A673 (cell line): ENCODE measurements around the gene SEMA6B. TPM values are rescaled to one million over a fixed set of nuclear protein-coding genes. Genes with fewer than 3 reads are reported as not detected.

ENCODE experiments used
- BruUV-seq: library from RNA; stranded (reverse); fragments of 400-500 nt; replicated peaks from 2 replicates; lab custom pipeline; 2021; lab: Mats Ljungman, UMichigan
- CTCF ChIA-PET: fragments of 300-600 bp; sonication (Branson Sonifier 250); formaldehyde crosslinking; loops from one replicate; lab custom pipeline; 2022; ENCODE audit warnings: antibody characterized with exemption; lab: Charles Lee
- POLR2A ChIA-PET: fragments of 300-600 bp; sonication (Branson Sonifier 250); formaldehyde crosslinking; loops from one replicate; lab custom pipeline; 2022; ENCODE audit warnings: antibody characterized with exemption; ENCODE audit not compliant: low non-redundant PET; lab: Charles Lee
- DNase-seq: peaks from one replicate; pipeline ENCODE4 v3.0.0-alpha.2; 2015; ENCODE audit warnings: low spot score
- H3K27ac ChIP-seq: fragments of 200-600 bp; sonication (generic); 2 replicates; pipeline ENCODE4 v1.5.1; 2016; ENCODE audit warnings: mixed run types, low read depth, mild to moderate bottlenecking, mixed read lengths, antibody characterized with exemption, low read length; ENCODE audit not compliant: poor library complexity, severe bottlenecking
- H3K27me3 ChIP-seq: fragments of 200-600 bp; sonication (generic); replicated peaks from 2 replicates; pipeline ENCODE4 v1.6.1; 2017; ENCODE audit warnings: mixed run types, low read depth, mild to moderate bottlenecking, mixed read lengths, antibody characterized with exemption, low read length; ENCODE audit not compliant: insufficient read depth, poor library complexity
- H3K36me3 ChIP-seq: fragments of 200-600 bp; sonication (generic); 2 replicates; pipeline ENCODE4 v1.6.1; 2016; ENCODE audit warnings: mixed run types, mild to moderate bottlenecking, mixed read lengths, antibody characterized with exemption, low read length; ENCODE audit not compliant: insufficient read depth, poor library complexity, severe bottlenecking
- H3K4me1 ChIP-seq: fragments of 200-600 bp; sonication (generic); 2 replicates; pipeline ENCODE4 v1.6.1; 2017; ENCODE audit warnings: mixed run types, mild to moderate bottlenecking, mixed read lengths, antibody characterized with exemption, low read length; ENCODE audit not compliant: insufficient read depth, poor library complexity, severe bottlenecking
- H3K4me3 ChIP-seq: fragments of 200-600 bp; sonication (generic); 2 replicates; pipeline ENCODE4 v1.5.1; 2016; ENCODE audit warnings: low read depth, mixed run types, mild to moderate bottlenecking, mixed read lengths, low read length; ENCODE audit not compliant: poor library complexity, severe bottlenecking
- H3K9me3 ChIP-seq: fragments of 200-600 bp; sonication (generic); 2 replicates; pipeline ENCODE4 v1.6.1; 2016; ENCODE audit warnings: mixed run types, low read depth, mild to moderate bottlenecking, mixed read lengths, antibody characterized with exemption, low read length; ENCODE audit not compliant: poor library complexity, severe bottlenecking
- EZH2 ChIP-seq: fragments of 200-600 bp; sonication (generic); IDR thresholded peaks from 2 replicates; pipeline ENCODE4 v1.6.1; 2017; ENCODE audit warnings: borderline replicate concordance, low read depth, mild to moderate bottlenecking, mixed read lengths, antibody characterized with exemption, low read length; ENCODE audit not compliant: poor library complexity, severe bottlenecking
- intact Hi-C: fragments of 100-400 bp; cut with micrococcal nuclease; formaldehyde crosslinking; loops from one replicate; pipeline ENCODE4 v1.10.0; 2022; ENCODE audit not compliant: unreplicated experiment
- total RNA-seq: library from RNA; stranded (reverse); gene quantifications from 2 replicates; pipeline ENCODE4 v1.2.3, GENCODE V29; 2021
- TF ChIP-seq, protein P1 (sequence below): fragments of 300-800, 200-600 bp; sonication (generic); conservative IDR thresholded peaks from 2 replicates; pipeline ENCODE4 v1.5.1; 2017; ENCODE audit warnings: low read depth, mild to moderate bottlenecking, antibody characterized with exemption, low read length, moderate library complexity, mixed read lengths

The SEMA6B gene
- total RNA-seq, 1 experiment from 2014 or later, result 9.2 TPM

DNA sequence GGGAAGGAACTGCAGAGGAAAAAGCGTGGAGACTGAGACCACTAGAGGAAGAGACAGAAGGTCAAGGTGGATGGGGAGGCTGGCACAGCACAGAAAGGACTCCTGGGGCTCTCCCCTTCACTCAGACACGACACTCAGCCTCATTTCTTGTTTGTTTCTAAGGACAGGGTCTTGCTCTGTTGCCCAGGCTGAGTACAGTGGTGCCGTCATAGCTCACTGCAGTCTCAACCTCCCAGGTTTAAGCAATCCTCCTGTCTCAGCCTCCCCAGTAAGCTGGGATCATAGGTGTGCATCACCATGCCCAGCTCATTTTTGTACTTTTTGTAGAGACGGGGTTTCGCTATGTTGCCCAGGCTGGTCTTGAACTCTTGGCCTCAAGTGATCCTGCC is 11.4 kb upstream of the SEMA6B start:
- Histone ChIP-seq H3K4me3 (no peak overlapping the region), H3K9me3 (no peaks in the 10 kb centered on the region), H3K4me1 (peaks cover 18% of the 10 kb centered on the region), H3K27ac (no peak overlapping the region), H3K36me3 (no peaks in the 10 kb centered on the region), H3K27me3 (no peaks in the 10 kb centered on the region)
- ChIA-PET CTCF (no interaction called here), POLR2A (no interaction called here)
- TF ChIP-seq EZH2, result no peak
- TF ChIP-seq, protein P1, sequence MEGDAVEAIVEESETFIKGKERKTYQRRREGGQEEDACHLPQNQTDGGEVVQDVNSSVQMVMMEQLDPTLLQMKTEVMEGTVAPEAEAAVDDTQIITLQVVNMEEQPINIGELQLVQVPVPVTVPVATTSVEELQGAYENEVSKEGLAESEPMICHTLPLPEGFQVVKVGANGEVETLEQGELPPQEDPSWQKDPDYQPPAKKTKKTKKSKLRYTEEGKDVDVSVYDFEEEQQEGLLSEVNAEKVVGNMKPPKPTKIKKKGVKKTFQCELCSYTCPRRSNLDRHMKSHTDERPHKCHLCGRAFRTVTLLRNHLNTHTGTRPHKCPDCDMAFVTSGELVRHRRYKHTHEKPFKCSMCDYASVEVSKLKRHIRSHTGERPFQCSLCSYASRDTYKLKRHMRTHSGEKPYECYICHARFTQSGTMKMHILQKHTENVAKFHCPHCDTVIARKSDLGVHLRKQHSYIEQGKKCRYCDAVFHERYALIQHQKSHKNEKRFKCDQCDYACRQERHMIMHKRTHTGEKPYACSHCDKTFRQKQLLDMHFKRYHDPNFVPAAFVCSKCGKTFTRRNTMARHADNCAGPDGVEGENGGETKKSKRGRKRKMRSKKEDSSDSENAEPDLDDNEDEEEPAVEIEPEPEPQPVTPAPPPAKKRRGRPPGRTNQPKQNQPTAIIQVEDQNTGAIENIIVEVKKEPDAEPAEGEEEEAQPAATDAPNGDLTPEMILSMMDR, result no peak
- DNase-seq, result no peak
- intact Hi-C loops, result loop anchor here (10.0 kb wide), 1 partner anchor 224 kb away; the partner anchor contains the start of gene FEM1A
- BruUV-seq, result no TSS peak

DNA sequence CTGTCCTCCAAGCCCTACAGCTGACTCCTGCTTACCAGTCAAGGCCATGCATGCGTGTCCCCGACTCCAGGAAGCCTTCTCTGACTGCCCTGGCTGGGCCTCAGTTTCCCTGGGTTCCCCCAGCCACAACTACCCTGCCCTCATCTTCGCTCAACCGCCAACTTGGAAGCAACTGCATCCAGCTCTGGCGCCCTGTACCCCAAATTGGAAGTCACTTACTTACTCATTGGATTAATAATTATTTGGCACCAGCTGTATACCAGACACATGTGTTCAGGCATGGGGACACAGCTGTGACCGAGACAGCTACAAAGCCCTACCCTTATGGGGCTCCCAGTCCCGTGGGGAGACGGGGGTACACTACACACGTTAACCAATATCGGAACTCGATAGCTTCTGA is 10.9 kb upstream of the SEMA6B start:
- Histone ChIP-seq H3K27me3 (no peaks in the 10 kb centered on the region), H3K27ac (no peak overlapping the region), H3K36me3 (no peaks in the 10 kb centered on the region), H3K4me3 (no peak overlapping the region), H3K9me3 (no peaks in the 10 kb centered on the region), H3K4me1 (peaks cover 13% of the 10 kb centered on the region)
- DNase-seq, result no peak
- POLR2A ChIA-PET, result no interaction called here
- no TSS peak for BruUV-seq
- CTCF ChIA-PET, result no interaction called here
- intact Hi-C loops, result loop anchor here (10.0 kb wide), 1 partner anchor 224 kb away; the partner anchor contains the start of gene FEM1A
- TF ChIP-seq EZH2, result no peak
- TF ChIP-seq, protein P1, result no peak

DNA sequence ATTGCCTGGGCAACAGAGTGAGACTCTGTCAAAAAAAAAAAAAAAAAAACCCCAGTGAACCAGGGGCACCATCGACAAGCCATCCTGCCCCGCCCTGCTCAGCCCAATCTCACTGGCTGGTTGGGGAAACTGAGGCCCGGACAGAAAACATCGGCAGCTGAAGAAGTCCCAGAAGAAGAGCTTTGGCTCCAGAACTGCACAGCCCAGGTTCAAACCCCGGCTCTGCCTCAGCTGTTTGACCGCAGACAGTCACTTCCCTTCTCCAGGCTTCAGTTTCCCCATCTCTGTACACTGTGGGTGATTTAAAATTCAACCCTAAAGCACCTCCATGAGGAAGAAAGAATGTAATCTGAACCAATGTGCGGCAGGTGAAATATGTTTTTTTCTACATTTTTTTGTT is 9.4 kb upstream of the SEMA6B start:
- Histone ChIP-seq H3K4me3 (no peak overlapping the region), H3K27ac (no peak overlapping the region), H3K9me3 (no peaks in the 10 kb centered on the region), H3K36me3 (no peaks in the 10 kb centered on the region), H3K4me1 (no peaks in the 10 kb centered on the region), H3K27me3 (no peaks in the 10 kb centered on the region)
- CTCF ChIA-PET, result interaction anchor here (0.6 to 0.7 kb wide), 3 partner anchors 29 to 428 kb away, joined by 3 to 6 read pairs (median 5); no protein-coding TSS in a partner anchor
- BruUV-seq, result no TSS peak
- no peak for DNase-seq
- POLR2A ChIA-PET, result no interaction called here
- intact Hi-C loops, result no loop called here
- TF ChIP-seq, protein P1, result no peak
- no peak for TF ChIP-seq EZH2
